GM19240 (cell line): ENCODE measurements around the gene PTPN2.
"Not testable (repeated sequence)": the region's sequence is repeated elsewhere in the genome, so short reads cannot be mapped to it uniquely, and the experiment has no call there.

Experiments
- DNase-seq: peaks from one replicate; pipeline ENCODE4 v3.0.0; 2011; ENCODE audit warnings: low spot score; ENCODE audit not compliant: insufficient read length

The PTPN2 gene

DNA sequence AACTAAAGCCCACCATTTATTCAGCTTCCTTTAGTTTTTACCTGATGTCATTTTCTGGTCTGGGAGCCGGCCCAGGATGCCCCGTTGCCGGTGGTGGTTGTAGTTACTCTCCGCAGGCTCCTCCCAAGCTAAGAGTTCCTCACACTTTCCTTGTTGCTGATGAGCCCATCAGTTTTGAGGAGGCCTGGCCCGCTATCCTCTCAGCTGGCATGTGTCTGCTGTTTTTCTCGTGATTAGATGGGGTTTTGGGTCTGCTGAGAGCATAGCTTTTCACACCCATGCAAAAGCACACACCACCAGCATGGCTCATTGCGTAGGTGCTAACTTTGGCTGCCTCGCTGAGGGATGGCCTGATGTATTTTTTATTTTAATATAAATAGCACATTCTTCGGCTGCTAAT is 109.1 kb downstream of the PTPN2 start:
- DNase-seq = no peak

DNA sequence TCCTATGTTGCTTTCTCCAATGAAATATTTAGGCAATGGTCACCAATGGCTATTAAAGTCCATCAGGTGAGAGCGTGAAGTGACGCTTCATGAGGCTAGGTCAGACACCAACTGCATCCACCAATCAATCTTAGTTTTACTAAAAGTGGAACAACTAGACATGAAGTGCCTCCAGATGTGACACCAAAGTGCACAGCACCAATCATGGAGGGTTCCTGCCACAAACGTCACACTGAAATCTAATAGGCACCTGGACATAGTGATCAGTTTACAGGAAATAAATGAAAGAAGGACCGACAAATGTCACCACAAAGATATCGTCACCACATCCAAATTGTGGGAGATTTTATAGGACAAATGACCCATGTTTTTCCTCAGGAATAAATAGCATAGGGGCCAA is 110.7 kb downstream of the PTPN2 start:
- DNase-seq = no peak

DNA sequence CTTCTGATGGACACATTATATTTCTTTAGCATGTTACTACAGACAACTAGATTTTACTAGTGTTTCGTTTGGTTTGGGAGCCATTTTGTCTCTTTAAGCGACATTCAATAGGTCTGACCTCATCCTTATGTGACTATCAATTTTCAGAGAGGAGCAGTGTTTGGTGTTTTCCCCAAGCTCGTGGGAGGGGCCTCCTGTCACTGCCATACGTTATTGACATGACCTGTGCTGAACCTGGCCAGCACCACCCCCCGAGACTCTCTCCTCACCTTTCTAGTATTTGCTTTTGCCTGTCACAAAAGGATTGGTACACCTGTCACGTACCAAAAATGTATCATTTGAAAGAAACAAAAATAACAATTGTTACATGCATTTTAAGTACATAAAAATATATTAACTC is 111.9 kb downstream of the PTPN2 start:
- DNase-seq = no peak

DNA sequence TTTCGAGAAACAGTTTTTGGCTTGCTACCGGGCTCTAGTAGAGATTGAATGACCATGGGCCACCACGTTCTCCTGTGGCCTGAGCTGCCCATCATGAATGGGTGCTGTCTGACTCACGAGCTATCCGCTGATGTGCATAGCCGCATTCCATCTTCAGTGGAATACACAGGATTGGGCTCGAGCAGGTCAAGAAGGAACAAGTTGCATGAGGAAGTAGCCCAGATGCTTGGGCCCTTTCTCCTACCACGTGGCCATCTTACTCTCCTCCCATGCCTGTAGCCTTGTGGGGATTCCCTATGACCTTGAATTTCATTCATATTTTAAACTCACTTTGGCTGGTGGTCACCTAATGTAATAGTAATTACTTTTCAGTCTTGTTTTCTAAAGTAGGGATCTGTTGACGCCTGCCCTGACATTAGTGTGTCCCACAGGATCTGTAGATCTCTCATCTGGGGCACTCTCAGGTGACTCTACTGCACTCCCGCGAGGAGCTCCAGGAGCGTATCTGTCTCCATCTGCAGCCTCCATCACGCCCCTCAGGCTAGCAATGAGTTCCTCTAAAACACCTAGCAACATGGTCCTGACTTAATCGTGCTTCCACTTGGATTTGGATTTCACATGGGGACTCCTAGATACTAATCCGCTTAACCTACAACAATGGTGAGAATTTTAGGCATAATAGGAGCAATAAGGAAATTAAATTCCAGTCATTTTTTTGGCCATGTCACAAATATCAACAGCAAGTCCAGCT is 113.4 kb downstream of the PTPN2 start:
- no peak for DNase-seq

DNA sequence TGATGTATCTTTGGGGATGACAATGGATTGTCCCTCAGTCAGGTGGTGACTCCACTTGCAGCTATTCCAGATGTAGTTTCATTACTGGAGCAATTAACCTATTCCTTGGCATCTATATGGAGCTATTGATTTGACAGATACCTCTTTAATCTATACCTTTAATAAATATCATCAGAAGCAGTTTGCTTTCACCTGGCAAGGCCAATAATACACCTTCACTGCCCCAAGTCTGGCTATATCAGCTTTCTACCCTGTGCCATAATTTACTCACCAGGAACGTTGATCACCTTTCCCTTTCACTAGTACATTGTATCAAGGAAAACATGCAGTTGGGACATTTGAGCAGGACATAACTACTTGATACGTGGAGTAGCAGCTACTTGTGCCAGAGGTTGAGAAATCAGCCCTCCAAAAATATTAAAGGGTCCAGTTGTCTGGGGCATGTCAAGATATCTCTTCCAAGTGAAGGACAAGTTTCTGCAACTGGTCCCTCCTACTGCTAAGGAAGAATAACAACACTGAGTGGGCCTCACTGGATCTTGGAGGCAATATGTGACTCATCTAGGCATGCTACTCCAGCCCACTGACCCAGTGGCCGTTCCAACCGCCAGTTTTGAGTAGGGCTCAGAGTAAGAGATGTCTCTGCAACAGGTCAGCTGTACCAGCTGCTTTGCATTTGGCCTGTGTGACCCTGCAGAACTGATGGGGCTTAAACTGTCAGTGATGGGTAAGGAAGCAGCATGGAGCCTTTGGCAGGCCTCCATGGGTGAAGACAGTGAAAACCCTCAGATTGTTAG is 114.2 kb downstream of the PTPN2 start:
- no peak for DNase-seq

DNA sequence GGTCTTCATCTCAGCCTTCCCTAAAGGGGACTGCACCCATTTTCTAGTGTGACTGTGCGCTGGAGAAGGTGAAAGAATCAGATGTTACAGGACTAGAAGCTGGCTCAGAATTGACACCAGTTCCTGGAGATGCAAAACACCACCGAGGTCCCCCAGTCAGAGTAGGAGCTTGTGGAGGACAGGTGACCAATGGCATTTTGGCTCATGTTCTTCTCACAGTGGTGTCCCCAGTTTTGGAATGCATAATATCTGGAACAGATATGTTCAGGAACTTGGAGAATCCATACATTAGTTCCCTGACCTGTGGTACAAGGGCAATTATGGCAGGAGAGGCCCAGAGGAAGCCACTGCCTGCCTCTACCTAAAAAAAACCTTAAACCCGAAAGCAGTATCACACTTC is 114.9 kb downstream of the PTPN2 start:
- DNase-seq = no peak

DNA sequence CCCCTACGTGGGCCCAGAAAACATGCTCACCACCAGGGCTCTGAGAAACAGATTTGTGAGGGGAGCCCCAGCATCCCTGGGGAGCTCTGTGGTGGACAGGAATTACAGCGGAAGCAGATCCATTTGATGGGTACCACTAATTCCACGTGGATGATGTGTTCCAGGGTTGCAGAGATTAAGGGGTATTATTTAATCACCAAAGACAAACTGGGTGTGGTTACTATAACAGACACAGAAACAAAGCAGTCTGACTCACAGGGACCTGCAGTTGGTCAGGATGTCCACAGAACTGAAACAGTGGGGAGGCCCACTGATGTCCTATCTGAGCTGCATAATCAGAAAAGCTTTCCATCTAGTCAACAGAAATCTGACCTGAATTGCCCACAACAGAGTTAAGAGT is 115.4 kb downstream of the PTPN2 start:
- no peak for DNase-seq

DNA sequence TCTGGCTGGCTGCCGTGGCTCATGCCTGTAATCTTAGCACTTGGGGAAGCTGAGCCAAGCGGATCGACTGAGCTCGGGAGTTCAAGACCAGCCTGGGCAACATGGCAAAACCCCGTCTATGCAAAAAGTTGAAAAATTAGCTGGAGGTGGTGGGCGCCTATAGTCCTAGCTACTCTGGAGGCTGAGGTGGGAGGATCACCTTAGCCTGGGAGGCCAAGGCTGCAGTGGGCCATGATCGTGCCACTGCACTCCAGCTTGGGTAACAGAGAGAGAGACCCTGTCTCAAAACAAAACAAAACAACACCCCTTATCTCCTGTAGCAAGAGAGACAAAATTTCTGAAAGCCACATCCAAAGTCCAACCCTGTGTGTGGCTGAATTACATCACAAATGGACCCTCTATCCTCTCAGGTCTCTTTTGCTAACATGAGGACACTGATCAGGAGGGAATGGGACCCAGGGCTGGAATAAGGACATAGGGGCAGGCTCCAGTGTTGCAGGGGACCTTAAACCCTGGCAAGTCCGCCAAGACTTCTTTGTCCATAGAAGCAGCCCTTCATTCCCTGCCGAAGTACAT is 116.4 kb downstream of the PTPN2 start:
- no peak for DNase-seq

DNA sequence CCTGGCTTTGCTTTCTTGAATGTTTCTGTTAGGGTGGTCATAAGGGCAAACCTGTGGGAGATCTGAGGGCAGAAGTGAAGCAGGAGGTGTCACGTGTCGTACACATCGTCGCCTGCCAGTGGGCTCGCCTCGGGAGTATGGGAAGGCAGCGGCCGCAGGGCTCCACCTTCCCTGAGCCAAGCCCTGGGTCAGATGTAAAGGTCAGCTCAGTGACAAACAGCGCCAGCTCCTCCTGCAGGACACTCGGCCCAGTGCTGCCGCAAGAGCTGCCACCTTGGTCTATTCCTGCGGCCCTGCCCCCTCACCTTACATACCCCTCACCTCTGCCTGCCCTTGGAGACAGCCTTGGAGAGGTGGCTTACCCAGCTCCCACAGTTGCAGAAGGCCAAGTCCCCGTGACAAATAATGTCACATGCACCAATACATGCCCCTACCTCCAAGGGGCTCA is 117.0 kb downstream of the PTPN2 start:
- no peak for DNase-seq

DNA sequence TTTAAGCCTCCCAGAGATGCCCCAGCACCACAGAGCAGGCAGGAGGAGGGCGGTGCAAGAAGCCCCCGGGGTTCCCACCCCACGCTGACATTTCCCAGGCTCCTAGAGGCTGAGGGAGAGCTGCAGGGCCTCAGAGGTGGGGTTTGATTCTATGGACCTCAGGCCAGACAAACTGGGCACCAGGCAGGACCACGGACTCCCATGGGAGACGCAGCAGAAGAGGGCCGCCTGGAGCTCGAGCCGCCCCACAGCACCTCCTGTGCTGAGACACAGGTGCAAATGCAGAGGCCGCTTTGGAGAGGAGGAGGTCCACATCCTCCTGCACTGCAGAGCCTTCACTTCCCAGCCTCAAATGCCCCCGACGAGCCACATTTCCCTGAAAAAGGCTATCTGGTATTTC is 118.5 kb downstream of the PTPN2 start:
- no peak for DNase-seq

DNA sequence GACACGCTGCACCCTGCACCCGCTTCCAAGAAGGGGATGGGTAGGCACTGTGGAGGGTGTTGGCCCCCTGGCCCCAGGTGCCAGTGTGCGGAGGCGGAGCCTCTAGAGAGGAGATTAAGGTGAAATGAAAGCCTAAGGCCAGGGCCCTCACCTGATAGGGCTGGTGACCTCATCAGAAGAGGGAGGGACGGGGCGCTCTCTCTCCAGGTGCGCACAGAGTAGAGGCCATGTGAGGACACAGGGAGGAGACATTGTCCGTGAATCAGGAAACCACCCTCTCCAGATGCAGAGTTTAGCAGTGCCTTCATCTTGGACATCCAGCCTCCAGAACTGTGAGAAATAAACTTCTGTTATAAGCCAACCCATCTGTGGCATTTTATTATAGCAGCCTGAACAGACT is 118.9 kb downstream of the PTPN2 start:
- DNase-seq = no peak

DNA sequence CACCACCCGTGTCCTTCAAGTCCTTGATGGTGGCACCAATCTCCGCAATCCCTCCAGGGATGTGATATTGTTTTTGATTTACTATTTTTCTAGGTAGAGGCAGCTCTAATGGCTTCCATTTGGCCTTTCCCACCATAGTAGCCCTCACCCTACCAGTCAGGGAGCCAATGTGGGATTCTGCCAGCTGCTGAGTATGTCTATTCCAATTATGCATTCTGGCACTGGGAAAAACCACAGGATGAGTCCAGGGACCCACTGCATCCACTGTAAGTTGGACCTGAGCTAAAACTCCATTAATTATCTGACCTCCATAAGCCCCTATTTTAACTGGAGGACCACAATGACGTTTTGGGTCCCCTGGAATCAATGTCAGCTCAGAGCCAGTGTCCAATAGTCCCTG is 125.5 kb downstream of the PTPN2 start:
- not testable (repeated sequence) for DNase-seq

DNA sequence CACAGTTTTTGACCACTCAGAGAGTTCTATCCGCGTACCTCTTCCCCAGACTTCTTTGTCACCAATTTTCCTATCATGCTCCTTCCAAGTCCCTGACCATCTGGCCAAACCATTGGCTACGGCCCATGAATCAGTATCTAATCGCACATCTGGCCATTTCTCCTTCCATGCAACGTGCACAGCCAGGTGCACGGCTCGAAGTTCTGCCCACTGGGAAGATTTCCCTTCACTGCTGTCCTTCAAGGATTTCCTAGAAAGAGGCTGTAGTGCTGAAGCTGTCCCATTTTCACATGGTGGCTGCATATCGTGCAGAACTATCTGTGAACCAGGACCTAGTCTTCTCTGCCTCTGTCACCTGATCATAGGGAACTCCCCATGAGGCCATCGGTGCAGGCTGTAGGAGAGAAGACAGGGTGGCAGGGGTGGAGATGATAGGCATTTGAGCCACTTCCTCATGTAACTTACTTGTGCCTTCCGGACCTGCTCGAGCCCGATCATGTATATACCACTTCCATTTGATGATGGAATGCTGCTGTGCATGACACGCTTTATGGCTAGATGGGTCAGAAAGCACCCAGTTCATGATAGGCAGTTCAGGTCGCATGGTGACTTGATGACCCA is 127.3 kb downstream of the PTPN2 start:
- DNase-seq = not testable (repeated sequence)

DNA sequence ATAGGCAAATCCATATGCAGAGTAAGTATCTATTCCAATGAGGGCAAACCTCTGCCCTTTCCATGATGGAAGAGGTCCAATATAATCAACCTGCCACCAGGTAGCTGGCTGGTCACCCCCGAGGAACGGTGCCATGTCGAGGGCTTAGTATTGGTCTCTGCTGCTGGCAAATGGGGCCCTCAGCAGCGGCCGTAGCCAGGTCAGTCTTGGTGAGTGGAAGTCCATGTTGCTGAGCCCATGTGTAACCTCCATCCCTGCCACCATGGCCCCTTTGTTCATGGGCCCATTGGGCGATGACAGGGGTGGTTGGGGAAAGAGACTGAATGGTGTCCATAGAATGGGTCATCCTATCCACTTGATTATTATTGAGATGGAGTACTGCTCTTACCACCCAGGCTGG is 128.4 kb downstream of the PTPN2 start:
- DNase-seq = not testable (repeated sequence)

DNA sequence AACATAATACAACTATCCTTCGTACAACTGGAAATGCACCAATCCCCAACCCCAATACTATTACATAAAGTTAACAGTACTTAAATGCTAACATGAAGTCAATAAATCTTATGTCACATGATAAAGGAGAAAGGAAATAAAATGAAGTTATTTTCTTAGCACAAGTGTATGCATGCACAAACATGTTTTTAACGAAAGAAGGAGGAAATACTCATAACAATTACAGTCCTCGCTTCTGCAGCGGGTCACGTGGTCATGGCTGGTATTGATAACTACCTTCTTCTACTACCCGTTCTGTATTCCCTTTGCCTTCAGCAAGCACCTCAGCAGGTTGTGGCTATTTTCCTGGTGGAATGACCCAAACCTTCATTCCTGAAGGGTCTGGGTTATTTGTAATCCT is 129.5 kb downstream of the PTPN2 start:
- no peak for DNase-seq

DNA sequence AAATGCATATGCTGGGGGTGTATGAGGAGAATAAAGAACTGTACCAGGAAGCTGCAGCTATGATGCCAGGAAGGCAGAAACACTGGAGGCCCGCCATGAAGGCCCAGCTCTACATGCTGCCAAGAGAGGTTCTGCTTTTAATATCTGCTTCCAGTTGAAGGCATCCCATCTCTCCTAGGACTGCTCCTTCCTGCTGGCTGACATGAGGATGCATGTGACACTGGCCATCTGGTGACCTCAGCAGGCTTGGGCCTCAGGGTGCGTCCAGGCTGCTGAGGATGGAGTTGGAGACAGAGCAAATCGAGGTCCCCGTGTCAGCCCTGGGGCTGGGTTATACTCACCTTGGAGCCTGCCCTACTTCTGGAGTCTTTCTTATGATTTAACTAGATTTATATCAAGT is 132.1 kb downstream of the PTPN2 start:
- no peak for DNase-seq

DNA sequence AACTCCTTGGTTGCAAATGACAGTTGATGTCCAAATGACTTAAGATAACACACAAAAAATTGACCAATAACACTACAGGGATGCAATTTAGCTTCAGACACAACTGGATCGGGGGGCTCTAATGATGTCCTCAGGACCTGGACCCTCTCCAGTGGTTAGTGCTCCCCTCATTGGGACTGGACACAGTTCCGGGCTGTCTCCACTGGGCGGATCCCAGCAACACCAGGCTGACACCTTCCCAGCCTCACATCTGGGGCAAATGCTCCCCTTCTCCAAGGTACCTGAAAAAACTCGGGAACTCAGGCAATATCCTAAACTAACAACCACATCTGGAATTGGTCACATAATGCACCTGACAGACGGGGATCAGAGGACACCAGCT is 132.5 kb downstream of the PTPN2 start:
- no peak for DNase-seq

DNA sequence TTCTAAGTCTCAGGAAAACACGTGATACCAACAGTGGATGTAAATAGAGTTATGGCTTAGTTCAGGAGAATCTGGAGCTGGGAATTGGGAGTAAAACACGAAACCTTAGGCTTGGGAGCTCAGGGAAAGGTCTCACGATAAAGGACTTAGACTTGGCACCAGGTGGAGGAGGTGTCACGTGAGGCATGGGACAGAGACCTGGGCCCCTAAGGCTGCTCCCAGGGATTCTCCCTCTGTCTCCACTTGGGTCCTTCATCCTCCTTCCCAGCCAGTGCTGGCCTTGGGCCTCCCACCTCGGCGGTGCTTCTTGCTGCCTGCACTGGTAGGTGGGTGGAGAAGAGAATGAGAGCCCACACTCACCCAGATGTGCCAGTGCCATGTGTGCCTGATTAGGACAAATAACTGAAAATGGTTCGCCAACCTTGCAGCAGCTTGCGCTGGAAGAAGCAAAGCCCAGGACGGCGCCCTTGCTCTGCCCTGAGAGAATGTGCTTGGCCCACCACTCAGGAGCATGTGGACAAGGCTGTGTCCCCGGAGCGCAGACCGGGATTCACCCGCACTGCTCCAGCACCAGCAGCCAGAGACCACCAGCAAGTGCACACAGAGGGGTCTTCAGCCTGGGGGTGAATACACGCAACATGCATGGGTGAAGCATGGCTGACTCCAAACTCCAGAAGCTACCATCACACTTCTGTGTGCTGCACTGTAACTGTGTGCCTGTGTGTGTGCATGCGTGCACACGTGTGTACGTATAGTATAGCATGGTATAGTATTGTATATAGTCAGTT is 133.1 kb downstream of the PTPN2 start:
- DNase-seq = no peak

DNA sequence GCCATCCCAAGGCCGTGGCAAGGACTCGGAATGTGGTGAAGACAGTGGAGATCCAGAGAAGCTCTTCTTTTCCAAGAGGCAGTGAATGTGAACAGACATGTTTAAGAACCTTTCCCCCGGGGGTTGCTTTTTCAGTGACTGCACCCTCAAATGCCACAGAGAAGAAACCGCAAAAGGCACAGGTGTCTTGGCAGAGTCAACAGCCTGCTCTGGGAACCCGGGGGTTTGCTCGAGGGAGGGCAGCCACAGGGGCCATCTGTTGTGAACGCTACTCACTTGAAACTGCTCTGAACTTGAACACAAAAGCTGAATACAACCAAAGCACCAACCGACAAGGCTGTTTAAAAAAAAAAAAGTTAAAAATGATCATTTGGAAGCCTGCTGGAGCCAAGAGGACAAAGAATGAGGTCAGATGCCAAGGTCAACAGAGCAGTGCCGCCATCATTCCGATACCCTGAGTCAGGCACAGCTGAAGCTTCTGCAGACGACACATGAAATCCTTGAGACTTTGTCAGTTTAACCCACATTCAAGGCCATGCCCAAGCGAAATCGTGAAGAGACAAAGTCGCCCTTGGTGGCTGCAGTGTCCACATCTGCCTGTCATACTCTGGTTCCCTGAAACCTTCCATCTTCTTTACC is 133.8 kb downstream of the PTPN2 start:
- DNase-seq = no peak

DNA sequence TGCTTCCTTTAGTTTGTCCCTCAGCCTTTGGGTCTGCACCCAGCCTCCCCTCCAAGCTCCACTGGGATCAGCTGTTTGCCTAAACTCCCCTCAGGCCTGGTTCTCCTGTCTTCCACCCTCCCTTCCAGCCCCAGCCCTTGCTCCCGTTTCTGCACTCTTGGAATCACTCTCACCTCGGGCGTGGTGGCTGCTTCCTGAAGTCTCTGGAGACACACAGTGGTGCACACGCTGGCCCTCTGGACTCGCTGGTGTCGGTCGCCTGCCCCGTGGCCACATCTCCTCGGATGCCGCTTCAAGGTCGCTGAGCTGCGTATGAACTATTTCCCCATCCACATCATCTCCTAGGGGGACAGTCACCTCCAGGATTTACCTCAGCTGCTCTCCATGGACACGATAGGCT is 134.9 kb downstream of the PTPN2 start:
- DNase-seq = no peak

DNA sequence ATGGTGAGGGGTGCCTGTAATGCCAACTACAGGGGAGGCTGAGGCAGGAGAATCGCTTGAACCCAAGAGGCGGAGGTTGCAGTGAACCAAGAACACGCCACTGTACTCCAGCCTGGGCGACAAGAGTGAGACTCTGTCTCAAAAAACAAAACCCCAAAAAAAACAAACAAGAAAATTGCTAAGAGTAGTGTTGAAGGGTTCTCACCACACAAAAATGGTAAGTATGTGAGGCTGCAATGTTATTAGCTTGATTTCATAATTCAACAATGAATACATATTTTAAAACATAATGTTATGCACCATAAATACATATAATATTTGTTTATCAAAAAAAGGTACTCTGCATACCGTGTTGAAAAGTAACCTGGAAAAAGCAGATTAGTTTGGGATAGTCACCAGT is 135.4 kb downstream of the PTPN2 start:
- DNase-seq = no peak
